H9 (cell line): ENCODE data around the gene MAP3K2. TPM values are rescaled to one million over a fixed set of nuclear protein-coding genes. Genes with fewer than 3 reads are reported as not detected.

Experiments
- DNase-seq: peaks from one replicate; pipeline ENCODE4 v3.0.0-alpha.2; 2017
- H2AFZ ChIP-seq: one replicate; pipeline ENCODE4 v1.6.1; 2013; ENCODE audit warnings: mild to moderate bottlenecking, low read length, control low read depth, moderate library complexity
- H2AK5ac ChIP-seq: 2 replicates; pipeline ENCODE4 v1.6.1; 2013; ENCODE audit warnings: low read length, control low read depth, mixed read lengths; ENCODE audit not compliant: insufficient read length
- H2BK120ac ChIP-seq: one replicate; pipeline ENCODE4 v1.6.1; 2013; ENCODE audit warnings: low read depth, mild to moderate bottlenecking, low read length, control low read depth, inconsistent platforms; ENCODE audit not compliant: poor library complexity, severe bottlenecking
- H2BK12ac ChIP-seq: 2 replicates; pipeline ENCODE4 v1.6.1; 2013; ENCODE audit warnings: low read length, control low read depth, mixed read lengths, low read depth; ENCODE audit not compliant: insufficient read length
- H2BK15ac ChIP-seq: 2 replicates; pipeline ENCODE4 v1.6.1; 2013; ENCODE audit warnings: low read depth, low read length, control low read depth
- H2BK20ac ChIP-seq: one replicate; pipeline ENCODE4 v1.6.1; 2013; ENCODE audit warnings: low read depth, mild to moderate bottlenecking, low read length, control low read depth, inconsistent platforms; ENCODE audit not compliant: poor library complexity, severe bottlenecking
- H2BK5ac ChIP-seq: 2 replicates; pipeline ENCODE4 v1.6.1; 2013; ENCODE audit warnings: low read length, control low read depth, mixed read lengths; ENCODE audit not compliant: insufficient read length
- H3K14ac ChIP-seq: 2 replicates; pipeline ENCODE4 v1.6.1; 2013; ENCODE audit warnings: low read length, control low read depth; ENCODE audit not compliant: insufficient read depth
- H3K18ac ChIP-seq: 2 replicates; pipeline ENCODE4 v1.6.1; 2013; ENCODE audit warnings: low read depth, mild to moderate bottlenecking, mixed read lengths, low read length, control low read depth; ENCODE audit not compliant: insufficient read length
- H3K23ac ChIP-seq: 2 replicates; pipeline ENCODE4 v1.6.1; 2013; ENCODE audit warnings: low read length, control low read depth, mixed read lengths, low read depth; ENCODE audit not compliant: insufficient read length
- H3K23me2 ChIP-seq: 2 replicates; pipeline ENCODE4 v1.6.1; 2013; ENCODE audit warnings: low read depth, mild to moderate bottlenecking, mixed read lengths, low read length, control low read depth; ENCODE audit not compliant: insufficient read length, poor library complexity, severe bottlenecking
- H3K27ac ChIP-seq: 2 replicates; pipeline ENCODE4 v1.5.1; 2013; ENCODE audit warnings: low read length, control low read depth, mixed read lengths, low read depth; ENCODE audit not compliant: insufficient read length
- H3K27me3 ChIP-seq: 2 replicates; pipeline ENCODE4 v1.6.1; 2013; ENCODE audit warnings: low read length, control low read depth, inconsistent platforms; ENCODE audit not compliant: insufficient read depth
- H3K4ac ChIP-seq: 2 replicates; pipeline ENCODE4 v1.6.1; 2013; ENCODE audit warnings: low read depth, mild to moderate bottlenecking, control low read depth, inconsistent platforms, low read length, moderate library complexity
- H3K4me1 ChIP-seq: 2 replicates; pipeline ENCODE4 v1.6.1; 2013; ENCODE audit warnings: low read length, control low read depth, inconsistent platforms; ENCODE audit not compliant: insufficient read depth
- H3K4me2 ChIP-seq: 2 replicates; pipeline ENCODE4 v1.6.1; 2013; ENCODE audit warnings: low read length, control low read depth, mixed read lengths; ENCODE audit not compliant: insufficient read length, insufficient read depth
- H3K56ac ChIP-seq: 2 replicates; pipeline ENCODE4 v1.6.1; 2013; ENCODE audit warnings: low read depth, mild to moderate bottlenecking, mixed read lengths, low read length, control low read depth; ENCODE audit not compliant: insufficient read length
- H3K79me1 ChIP-seq: 2 replicates; pipeline ENCODE4 v1.6.1; 2013; ENCODE audit warnings: low read depth, mild to moderate bottlenecking, moderate library complexity, low read length, control low read depth, inconsistent platforms; ENCODE audit not compliant: insufficient read depth, poor library complexity, severe bottlenecking
- H3K79me2 ChIP-seq: 2 replicates; pipeline ENCODE4 v1.6.1; 2013; ENCODE audit warnings: low read length, control low read depth, inconsistent platforms; ENCODE audit not compliant: insufficient read depth
- H3K9ac ChIP-seq: 2 replicates; pipeline ENCODE4 v1.6.1; 2013; ENCODE audit warnings: low read length, control low read depth, mixed read lengths; ENCODE audit not compliant: insufficient read length; ENCODE audit errors: extremely low read depth
- H3K9me3 ChIP-seq: one replicate; pipeline ENCODE4 v1.6.1; 2013; ENCODE audit warnings: low read depth, low read length, inconsistent platforms; ENCODE audit not compliant: control insufficient read depth
- H3T11ph ChIP-seq: one replicate; pipeline ENCODE4 v1.6.1; 2013; ENCODE audit warnings: mild to moderate bottlenecking, low read length, control low read depth, inconsistent platforms
- H4K20me1 ChIP-seq: one replicate; pipeline ENCODE4 v1.6.1; 2013; ENCODE audit not compliant: control insufficient read depth, insufficient read length, insufficient read depth
- H4K5ac ChIP-seq: 2 replicates; pipeline ENCODE4 v1.6.1; 2013; ENCODE audit warnings: low read depth, mild to moderate bottlenecking, mixed read lengths, low read length, control low read depth; ENCODE audit not compliant: insufficient read length
- H4K8ac ChIP-seq: replicated peaks from 2 replicates; pipeline ENCODE4 v1.6.1; 2013; ENCODE audit warnings: low read length, control low read depth, mixed read lengths, low read depth; ENCODE audit not compliant: insufficient read length
- H4K91ac ChIP-seq: 2 replicates; pipeline ENCODE4 v1.6.1; 2013; ENCODE audit warnings: low read depth, mild to moderate bottlenecking, moderate library complexity, mixed read lengths, low read length, control low read depth; ENCODE audit not compliant: insufficient read length
- H3K27ac Mint-ChIP-seq, 3 experiments: 2 replicates in 2 of 3; 3 replicates in 1 of 3; pipeline ENCODE4 v1.8.0; 2020 to 2021; ENCODE audit warnings: mixed read lengths in 3 of 3, mild to moderate bottlenecking in 1 of 3, moderate library complexity in 1 of 3
- H3K27me3 Mint-ChIP-seq: 2 replicates; pipeline ENCODE4 v1.8.0; 2021; ENCODE audit warnings: low read depth, mild to moderate bottlenecking, moderate library complexity, mixed read lengths
- H3K36me3 Mint-ChIP-seq, 3 experiments: 2 replicates in 2 of 3; 3 replicates in 1 of 3; pipeline ENCODE4 v1.8.0; 2020 to 2021; ENCODE audit warnings: low read depth in 3 of 3, mixed read lengths in 3 of 3; ENCODE audit not compliant: insufficient read depth in 1 of 3
- H3K4me1 Mint-ChIP-seq, 2 experiments: 2 replicates each; pipeline ENCODE4 v1.8.0; 2020; ENCODE audit warnings: mixed read lengths in 2 of 2
- H3K4me3 Mint-ChIP-seq, 2 experiments: 2 replicates in 1 of 2; 3 replicates in 1 of 2; pipeline ENCODE4 v1.8.0; 2020 to 2021; ENCODE audit warnings: mild to moderate bottlenecking in 2 of 2, mixed read lengths in 2 of 2, moderate library complexity in 1 of 2
- H3K9me3 Mint-ChIP-seq, 2 experiments: 2 replicates in 1 of 2; 3 replicates in 1 of 2; pipeline ENCODE4 v1.8.0; 2020; ENCODE audit warnings: mild to moderate bottlenecking in 2 of 2, mixed read lengths in 2 of 2, moderate library complexity in 1 of 2
- WGBS: extraction: QIAGEN DNeasy Blood & Tissue Kit; methylation state at CpG from one replicate; pipeline ENCODE4 v1.1.7; 2013; ENCODE audit warnings: missing lambda C conversion rate, low lambda C conversion rate, mixed read lengths; ENCODE audit not compliant: insufficient read length; ENCODE audit errors: extremely low coverage; 5-methylcytosine and 5-hydroxymethylcytosine counted together
- total RNA-seq: library from RNA; stranded (reverse); gene quantifications from 2 replicates; pipeline ENCODE4 v1.2.1, GENCODE V29; 2021
- TF ChIP-seq, protein P1 (sequence below): fragments of 200-600 bp; sonication (generic); conservative IDR thresholded peaks from 3 replicates; pipeline ENCODE4 v1.8.0; 2021; ENCODE audit warnings: antibody characterized with exemption, mild to moderate bottlenecking

MAP3K2 gene
- total RNA-seq, 1 experiment from 2014 or later, result 25.8 TPM

- Histone ChIP-seq H2AFZ (no peak overlapping the region), H4K91ac (no peak overlapping the region), H2BK15ac (no peak overlapping the region), H2BK20ac (no peak overlapping the region), H3K23ac (no peak overlapping the region), H3K18ac (no peak overlapping the region), H3K9ac (no peak overlapping the region), H2AK5ac (no peak overlapping the region), H4K5ac (no peak overlapping the region), H3K27me3 (no peaks in the 10 kb centered on the region), H3K4me1 (no peaks in the 10 kb centered on the region), H3K79me1 (peaks cover 14% of the 10 kb centered on the region), H3K14ac (no peak overlapping the region), H2BK12ac (no peak overlapping the region), H3K79me2 (no peaks in the 10 kb centered on the region; the same call in 1 of the 2 replicates), H2BK120ac (no peak overlapping the region), H3K9me3 (no peaks in the 10 kb centered on the region), H3K4ac (no peak overlapping the region), H3K56ac (no peak overlapping the region), H3K4me2 (no peak overlapping the region), H4K20me1 (no peaks in the 10 kb centered on the region), H3K23me2 (no peaks in the 10 kb centered on the region), H3T11ph (no peak overlapping the region), H3K27ac (no peak overlapping the region), H4K8ac (no peak overlapping the region), H2BK5ac (no peak overlapping the region)
- no peak for DNase-seq
- Mint-ChIP-seq H3K27me3 (no peaks in the 10 kb centered on the region), H3K4me3 (no peak overlapping the region), H3K27ac (peak overlapping the region in 1 of 3 experiments; percentile 11; a peak in 1 of 7 replicates), H3K4me1 (no peaks in the 10 kb centered on the region), H3K9me3 (peaks cover 5 to 9% of the 10 kb centered on the region in 2 experiments; a peak in 4 of 5 replicates), H3K36me3 (peaks cover 0 to 5% (median 5%) of the 10 kb centered on the region in 3 experiments; a peak in 4 of 7 replicates)
- WGBS, result no CpG with 5 or more reads among the region's 1 CpG
- TF ChIP-seq, protein P1, sequence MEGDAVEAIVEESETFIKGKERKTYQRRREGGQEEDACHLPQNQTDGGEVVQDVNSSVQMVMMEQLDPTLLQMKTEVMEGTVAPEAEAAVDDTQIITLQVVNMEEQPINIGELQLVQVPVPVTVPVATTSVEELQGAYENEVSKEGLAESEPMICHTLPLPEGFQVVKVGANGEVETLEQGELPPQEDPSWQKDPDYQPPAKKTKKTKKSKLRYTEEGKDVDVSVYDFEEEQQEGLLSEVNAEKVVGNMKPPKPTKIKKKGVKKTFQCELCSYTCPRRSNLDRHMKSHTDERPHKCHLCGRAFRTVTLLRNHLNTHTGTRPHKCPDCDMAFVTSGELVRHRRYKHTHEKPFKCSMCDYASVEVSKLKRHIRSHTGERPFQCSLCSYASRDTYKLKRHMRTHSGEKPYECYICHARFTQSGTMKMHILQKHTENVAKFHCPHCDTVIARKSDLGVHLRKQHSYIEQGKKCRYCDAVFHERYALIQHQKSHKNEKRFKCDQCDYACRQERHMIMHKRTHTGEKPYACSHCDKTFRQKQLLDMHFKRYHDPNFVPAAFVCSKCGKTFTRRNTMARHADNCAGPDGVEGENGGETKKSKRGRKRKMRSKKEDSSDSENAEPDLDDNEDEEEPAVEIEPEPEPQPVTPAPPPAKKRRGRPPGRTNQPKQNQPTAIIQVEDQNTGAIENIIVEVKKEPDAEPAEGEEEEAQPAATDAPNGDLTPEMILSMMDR, result no peak
Observed at GRCh38 chr2:127348426-127349000, 39.3 kb downstream of the MAP3K2 start.
